NCI-H2107 treated with DMSO at 0.1 percent for 48 hours (cell line): ENCODE data around the gene ZBTB37.
A peak's percentile ranks its signal among the peaks of the same experiment; 100 is the strongest.
"Not testable (repeated sequence)": the region's sequence is repeated elsewhere in the genome, so short reads cannot be mapped to it uniquely, and the experiment has no call there.

Experiments
- DNase-seq: peaks from one replicate; lab custom pipeline; 2025; ENCODE audit not compliant: unreplicated experiment; lab: John Stamatoyannopoulos, UW

ZBTB37 gene

DNA sequence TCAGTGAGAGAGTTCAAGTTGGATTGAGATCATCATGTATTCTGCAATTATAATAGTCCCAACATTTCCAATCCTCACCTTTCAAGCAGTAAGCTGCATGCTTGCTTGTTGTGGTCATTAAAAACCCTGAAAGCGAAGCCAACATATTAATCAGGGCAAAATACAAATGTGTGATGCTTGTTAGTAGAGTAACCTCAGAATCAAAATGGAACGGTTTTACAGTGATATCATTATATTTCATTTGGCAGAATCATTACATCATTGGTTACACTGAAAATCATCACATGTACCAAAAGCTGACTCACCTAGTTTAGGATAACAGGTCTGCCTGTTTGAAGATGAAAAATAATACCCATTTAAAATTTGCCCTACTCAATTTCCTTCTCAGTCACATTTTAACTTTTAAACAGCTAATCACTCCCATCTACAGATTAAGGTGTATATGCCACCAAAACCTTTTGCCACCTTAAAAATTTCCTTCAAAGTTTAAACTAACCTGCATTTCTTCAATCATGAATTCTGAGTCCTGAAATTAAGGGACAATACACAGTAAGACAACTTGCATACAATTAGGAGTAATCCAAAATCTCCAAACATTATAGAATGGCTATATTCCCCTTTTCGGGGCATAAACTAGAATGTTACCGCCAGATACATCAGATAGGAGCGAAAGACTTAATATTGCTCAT lies 3.9 kb upstream of the ZBTB37 start:
- no peak for DNase-seq

DNA sequence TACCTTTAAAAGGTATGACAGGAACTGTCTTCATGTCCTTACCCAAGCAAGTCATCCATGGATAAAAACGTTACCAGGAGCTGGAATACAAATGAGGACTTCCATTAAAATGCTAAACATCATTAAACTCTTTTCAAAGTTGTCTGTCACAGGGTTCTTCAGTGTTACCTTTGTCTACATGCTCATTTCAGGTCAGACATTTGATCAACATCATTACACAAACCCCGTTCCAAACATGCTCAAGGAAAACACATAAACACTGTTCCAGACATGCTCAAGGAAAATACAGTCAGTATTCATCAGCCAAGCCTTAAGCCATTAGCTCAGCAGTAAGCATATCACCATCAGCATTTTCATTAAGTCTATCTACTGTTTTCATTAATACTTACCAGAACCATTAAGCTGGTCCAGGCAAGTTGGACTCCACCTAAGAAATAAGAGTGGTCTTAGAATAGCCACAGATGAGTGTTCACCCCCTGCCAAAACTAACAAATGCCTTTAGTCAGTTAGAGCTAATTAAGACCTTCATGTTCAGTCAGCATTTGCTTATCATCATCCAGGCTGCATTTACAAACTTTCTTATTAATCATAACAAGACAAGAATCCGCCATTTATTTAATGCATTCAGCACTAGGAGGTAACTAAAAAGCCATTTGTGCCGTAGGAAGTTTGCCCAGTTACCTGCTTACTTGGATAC lies 2.6 kb upstream of the ZBTB37 start:
- no peak for DNase-seq

DNA sequence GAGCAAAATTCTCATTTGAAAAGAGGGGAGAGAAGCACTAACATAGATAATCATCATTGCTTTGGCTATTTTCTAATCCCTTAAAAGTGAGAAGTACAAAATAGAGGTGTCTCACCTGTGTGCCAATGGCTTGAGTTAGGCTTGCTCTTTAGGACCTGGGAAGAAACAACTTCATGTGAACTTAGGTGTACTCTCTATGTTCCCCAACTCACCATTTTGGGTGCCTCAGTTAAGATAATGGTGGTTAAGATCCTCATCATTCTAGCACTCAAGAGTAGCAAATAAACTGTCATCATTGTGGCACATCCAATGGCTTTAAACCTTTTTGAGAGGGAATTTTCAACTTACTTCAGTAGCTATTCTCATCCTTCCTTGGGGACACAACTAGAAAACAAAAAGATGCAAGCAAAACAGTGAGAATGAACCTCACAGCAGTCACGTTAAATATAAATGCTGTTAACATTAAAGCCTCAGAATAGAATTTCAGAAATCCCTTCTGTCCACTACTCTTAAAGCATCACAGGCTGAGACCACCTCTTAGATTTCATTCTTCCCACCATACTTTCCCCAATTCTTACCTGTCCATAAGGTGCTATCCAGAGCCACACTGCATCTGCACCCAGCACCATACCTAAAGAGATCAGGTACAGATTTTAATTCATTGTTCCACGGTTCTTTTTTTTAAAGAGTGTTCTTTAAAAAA lies 1.6 kb upstream of the ZBTB37 start:
- no peak for DNase-seq

DNA sequence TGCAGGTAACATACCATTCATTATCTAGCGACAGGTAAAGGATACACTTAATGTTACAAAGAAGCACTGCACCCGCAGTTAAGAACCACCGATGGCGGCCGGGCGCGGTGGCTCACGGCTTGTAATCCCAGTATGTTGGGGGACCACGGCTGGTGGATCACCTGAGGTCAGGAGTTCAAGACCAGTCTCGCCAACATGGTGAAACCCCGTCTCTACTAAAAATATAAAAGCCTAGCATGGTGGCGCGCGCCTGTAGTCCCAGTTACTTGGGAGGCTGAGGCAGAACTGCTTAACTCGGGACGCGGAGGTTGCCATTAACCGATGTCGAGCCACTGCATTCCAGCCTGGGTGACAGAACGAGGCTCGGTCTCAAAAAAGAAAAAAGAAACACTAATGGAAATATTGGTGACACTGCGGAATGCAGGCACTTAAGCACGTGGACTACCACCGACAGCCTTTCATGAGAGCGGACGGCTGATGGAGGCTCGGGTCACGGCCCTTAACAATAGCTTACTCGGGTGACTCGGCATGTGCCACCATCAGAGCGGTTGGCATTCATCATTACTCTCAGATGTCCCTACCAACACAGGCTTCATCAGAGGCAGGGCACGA lies 933 bp upstream of the ZBTB37 start:
- no peak for DNase-seq

DNA sequence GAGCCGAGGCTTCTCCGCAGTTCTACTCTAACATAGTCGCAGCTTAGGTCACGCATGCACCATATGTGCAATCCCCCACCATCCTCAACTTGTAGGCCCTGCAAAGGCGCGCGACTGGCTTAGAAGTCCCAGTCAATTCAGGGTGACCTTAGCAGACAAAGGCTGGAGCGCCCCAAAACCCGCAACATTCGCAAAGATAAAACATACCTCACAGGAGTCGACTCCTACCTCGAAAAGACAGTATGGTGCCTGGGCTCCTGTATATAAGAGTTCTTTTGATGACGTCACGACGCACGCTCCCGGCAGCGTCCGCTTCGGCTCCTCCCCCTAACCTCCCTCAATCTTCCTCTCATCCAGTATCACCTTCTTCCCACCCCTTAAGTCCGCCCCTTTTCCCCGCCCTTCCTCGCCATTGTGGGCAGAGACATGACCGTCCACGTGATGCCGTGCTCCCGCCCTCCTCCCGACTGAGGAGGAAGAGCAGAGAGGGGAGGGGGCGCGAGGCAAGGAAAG lies 371 bp upstream of the ZBTB37 start, which contains the start of gene GAS5:
Gene GAS5, minus strand, starts transcription at position 237 of the 513 bp plus-strand sequence.
- DNase-seq = peak; percentile 98

DNA sequence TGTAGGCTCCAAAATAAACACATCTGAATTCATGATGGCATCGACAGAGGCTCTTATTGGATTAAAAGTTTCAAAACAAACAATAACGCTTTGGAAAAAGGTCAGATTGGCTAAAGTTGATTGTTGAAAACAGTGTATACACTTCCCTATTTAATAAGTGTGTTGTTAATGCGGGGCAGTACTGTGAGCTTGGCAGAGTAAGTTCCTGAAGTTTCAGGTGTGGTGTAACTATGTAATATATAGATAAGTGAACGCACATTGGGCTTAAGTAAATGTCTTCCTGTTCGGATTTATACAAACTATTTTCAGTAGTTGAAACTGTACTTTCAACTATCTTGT lies 810 bp downstream of the ZBTB37 start:
- peak; percentile 72 for DNase-seq

DNA sequence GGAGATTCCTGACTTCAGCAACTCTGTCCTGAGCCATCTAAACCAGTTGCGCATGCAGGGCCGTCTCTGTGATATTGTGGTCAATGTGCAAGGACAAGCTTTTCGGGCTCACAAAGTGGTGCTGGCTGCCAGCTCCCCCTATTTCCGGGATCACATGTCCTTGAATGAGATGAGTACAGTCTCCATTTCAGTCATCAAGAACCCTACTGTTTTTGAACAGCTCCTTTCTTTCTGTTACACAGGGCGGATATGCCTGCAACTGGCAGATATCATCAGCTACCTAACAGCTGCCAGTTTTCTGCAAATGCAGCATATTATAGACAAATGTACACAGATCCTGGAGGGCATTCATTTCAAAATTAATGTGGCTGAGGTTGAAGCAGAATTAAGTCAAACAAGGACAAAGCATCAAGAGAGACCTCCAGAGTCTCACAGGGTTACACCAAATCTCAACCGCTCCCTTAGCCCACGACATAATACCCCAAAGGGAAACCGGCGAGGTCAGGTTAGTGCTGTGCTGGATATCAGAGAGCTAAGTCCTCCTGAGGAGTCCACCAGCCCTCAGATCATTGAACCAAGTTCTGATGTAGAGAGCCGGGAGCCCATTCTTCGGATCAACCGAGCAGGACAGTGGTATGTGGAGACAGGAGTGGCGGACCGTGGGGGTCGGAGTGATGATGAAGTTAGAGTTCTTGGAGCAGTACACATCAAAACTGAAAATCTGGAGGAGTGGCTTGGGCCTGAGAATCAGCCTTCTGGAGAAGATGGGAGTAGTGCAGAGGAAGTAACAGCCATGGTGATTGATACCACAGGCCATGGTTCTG lies 2.3 kb downstream of the ZBTB37 start:
- peak; percentile 30 for DNase-seq

DNA sequence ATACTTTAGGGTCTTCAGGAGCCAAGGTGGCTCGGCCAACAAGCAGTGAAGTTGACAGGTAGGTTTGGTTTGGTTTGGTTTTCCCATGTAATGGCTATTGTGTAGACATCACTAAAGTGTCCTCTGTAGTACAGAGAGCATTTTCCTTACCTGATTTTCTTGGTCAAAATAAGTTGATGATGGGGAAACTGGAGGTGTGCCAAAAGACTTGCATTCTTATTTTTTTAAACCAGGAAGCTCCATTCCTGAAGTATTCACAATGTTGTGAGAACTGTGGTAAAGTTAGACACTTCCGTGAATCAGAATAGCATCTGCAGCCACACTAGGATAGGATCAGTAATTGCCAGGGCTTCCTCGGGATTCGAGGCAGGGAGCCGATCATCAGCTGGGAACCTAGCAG lies 2.9 kb downstream of the ZBTB37 start:
- no peak for DNase-seq

DNA sequence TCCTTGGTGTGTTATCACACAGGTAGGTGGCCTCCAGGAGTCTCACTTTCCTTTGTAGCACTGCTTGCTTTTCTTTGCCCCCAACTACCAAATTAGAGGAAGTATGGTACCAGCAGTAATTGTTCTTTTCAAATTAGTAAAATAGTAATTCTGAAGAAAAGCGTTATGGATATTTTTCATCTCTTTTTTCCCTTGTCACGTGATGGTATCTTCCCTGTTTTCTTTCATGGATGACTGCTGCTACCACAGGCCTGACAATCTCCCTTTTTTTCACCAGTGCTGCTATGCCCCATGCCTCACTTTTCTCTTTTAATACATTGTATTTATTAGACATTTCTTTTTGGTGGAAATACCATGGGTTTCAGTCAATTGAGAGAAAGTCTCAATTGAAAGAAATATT lies 3.3 kb downstream of the ZBTB37 start:
- no peak for DNase-seq

DNA sequence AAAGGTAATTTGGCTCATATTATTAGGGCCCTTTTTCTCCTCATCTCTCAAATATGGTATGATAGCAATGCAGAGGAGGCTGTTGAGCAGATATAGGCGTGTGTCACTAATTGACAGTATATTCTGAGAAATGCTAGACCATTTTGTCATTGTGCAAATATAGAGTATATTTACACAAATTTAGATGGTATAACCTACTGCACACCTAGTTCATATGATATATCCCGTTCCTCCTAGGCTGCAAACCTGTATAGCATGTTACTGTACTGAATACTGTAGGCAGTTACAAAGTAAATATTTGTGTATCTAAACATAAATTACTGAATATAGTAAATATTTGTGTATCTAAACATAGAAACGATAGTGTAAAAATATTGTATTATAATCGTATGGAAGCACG lies 8.6 kb downstream of the ZBTB37 start:
- DNase-seq = no peak

DNA sequence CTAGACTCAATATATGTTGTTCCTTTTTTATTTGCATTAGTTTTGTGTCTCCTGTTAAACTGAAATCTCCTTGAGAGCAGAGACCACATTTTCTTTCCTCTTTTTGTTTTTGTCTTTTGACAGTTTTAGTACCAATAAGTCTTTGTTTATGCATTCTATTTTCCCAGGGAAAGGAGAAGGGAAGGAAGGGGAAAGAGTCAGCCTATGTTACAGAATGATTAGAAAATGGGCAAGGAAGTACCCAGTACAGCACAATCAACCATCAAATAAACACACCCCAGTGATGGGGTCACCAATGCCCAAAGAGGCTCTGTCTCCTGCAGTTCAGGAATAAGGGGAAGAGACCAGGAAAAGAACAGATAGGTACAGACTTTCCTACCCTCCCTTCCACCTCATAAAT lies 10.1 kb downstream of the ZBTB37 start:
- DNase-seq = no peak

DNA sequence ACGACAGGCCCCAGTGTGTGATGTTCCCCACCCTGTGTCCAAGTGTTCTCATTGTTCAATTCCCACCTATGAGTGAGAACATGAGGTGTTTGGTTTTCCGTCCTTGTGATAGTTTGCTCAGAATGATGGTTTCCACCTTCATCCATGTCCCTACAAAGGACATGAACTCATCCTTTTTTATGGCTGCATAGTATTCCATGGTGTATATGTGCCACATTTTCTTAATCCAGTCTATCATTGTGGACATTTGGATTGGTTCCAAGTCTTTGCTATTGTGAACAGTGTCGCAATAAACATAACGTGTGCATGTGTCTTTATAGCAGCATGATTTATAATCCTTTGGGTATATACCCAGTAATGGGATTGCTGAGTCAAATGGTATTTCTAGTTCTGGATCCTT lies 12.9 kb downstream of the ZBTB37 start:
- DNase-seq = not testable (repeated sequence)

DNA sequence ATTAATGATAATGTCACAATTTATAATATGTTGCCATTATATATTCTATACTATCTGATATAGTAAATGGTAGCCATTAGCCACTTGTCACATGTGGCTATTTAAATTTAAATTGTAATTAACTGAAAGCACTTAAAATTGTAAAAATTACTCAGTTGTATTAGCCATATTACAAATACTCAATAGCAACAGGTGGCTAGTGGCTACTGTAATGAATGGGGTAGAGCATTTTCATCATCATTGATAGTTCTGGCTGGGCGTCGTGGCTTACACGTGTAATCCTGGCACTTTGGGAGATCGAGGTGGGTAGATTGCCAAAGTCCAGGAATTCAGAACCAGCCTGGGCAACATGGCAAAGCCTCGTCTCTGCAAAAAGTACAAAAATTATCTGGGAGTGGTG lies 16.5 kb downstream of the ZBTB37 start:
- DNase-seq = no peak

DNA sequence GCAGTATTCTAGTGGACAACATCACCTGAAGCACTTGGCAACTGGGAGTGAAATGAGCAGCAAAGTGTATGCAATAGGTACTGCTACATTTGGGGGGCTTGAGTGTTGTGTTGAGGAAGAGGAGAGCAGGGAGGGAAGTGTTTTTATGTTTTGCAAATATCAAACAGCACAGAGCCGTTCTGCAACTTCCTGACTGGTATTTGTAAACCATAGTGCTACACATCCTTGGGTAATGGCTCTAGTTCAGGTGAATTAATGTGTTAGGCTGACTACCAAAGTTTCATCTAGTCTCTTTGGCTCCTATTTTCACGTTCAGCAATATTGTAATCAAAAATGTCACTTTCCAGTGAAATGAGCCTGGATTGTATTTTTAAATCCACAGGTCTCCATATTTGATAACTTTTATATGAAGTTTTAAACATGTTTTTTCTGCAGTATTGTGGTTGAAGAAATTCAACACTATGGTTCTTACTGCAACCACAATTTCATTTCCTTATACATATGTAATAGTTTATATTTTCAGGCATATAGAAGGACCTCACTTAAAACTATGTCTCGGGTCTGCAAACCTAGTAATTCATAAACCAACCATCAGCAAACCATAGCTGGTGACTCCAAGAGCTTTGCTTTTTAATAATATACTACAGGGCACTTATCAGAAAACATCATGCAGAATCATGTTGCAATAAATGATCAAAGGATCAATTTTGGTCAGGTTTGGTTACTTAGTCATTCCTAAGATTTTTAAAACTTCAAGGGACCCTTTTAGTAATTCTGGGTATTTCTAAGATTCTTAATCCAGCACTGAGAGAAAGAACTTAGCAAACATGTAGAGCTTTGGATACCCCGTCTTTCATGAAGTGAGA lies 18.8 kb downstream of the ZBTB37 start:
- no peak for DNase-seq

DNA sequence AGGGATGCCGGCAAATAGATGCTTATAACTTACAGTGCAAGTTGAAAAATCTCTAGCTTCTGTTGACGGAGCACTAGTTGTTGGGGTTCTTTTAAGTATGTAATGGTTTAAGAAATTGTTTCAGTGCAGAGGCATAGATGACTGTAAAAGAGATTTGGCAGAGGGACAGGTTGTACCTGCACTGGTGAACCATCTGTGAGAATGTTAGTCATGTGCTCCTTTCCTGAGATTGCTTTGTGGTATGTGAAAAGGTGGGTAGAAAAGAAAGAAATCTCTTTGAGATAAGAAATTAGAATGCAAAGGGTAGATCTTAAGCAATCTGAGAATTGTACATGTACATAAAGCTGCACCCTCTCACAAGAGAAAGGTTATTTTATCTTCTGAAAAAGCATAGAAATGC lies 19.4 kb downstream of the ZBTB37 start:
- DNase-seq = no peak

DNA sequence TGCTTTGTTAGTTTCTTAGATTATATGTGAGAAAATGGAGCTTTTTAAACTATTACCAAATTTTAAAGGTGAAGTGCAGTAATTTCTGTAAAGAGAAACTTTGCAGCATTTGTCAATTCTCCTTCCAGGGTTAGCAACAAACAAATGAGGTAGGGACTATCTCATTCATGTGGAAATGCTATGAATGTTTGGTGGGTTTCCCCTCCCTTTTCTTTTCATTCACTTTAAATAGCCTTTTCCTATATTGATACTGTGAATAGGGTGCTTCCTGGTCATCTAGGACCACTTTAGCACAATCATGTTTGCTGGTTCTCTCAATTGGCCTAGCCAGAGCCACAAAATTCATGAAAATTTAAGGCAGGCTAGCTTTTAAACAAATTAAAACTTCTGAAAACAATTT lies 20.6 kb downstream of the ZBTB37 start:
- no peak for DNase-seq

DNA sequence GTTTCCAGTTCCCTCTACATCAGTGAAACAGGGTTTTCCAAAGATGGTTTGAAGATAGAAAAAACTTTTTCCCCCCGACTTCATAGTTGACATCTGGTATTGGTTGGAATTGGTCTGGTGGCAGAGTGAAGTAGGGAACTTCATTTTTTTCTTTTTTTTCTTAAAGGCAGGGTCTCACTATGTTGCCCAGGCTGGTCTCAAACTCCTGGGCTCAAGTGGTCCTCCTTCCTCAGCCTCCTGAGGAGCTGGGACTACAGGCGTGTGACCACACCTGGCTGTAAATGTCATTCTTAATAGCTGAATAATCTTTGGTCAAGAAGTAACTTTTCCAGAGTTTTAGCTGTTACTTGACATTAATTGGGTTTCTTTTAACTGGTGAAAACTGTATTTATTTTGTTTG lies 21.7 kb downstream of the ZBTB37 start:
- DNase-seq = no peak

DNA sequence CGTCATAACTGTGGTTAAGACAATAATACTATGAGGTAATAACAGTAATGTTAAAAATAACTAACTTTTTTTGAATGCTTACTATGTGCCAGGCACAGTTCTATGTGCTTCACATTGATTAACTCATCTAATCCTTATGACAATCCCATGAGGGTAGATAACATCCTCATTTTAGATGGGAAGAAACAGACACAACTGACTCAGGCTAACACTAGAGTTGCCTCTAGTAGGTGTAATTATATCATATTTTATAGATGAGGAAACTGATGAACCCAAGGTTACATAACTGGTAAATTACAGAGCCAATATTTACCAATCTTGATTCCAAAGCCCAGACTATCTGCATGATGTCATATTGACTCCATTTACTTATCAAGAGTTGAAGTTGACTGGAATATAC lies 25.4 kb downstream of the ZBTB37 start:
- DNase-seq = no peak

DNA sequence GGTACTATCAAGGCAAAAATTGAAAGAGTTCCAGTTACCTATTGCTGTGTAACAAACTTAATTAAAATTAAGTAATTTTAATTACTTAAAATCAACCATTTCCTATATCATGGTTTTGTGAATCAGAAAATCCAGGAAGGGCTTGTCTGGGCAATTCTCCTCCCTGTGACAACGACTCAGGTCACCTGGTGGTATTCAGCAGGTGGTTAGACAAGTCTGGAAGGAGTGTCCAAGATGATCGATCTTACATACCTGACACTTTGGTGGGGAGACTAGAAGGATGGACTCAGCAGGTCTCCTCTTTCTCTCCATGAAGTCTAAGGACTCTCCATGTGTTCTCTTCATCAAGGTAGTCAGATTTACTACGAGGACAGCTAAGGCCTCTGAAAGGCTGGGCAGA lies 26.0 kb downstream of the ZBTB37 start:
- DNase-seq = no peak

DNA sequence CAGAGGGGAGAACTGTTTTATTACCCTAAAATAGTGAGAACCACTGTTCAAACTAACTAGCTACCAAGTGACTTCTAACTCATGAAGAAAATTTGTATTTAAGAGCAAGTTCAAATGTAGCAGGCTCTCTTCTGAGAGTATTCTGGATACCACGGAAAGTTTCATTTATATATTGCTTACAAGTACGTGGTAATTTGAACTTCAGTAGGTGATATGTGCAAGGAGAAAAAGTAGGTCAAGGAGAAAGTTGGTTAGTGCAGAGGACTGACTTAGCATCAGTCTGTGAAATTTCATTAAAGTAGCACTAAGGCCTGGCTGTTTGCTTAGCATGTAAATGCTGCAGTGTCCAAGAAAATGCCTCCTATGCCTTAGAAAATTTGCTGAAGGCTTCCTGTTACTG lies 32.2 kb downstream of the ZBTB37 start:
- DNase-seq = no peak
